ENCODE results near the gene SLC22A7.

- no peak for TF ChIP-seq CTCF (IDR thresholded peaks at IDR 0.05)
- TF ChIP-seq POLR2A (IDR thresholded peaks at IDR 0.05), result no peak
These were observed 10.9 kb upstream of the SLC22A7 start for GRCh38 chr6:43286980-43287716.
